ENCODE results near the gene IL1RAP.
"Not testable (repeated sequence)": the region's sequence is repeated elsewhere in the genome, so short reads cannot be mapped to it uniquely, and the experiment has no call there.

Gene IL1RAP

DNA sequence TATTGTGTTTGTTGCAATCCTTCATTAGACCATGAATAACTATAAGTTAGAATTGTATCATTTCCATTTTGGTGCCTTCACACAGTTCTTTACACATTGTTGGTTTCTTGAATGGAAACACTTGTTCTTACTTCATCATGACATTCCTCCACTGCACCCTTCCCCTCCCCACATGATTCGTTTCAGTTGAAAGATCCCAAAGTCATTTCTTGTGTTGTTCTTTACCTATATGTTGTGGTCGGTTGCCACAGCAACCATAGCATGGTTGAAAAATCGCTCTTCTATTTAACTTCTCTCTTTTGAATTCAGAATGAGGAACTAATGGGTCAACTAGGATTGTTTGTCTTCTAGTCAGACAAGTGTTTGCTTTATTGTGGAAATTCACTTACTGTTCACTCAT, 103.3 kb downstream of the IL1RAP start:
- no peak for DNase-seq

DNA sequence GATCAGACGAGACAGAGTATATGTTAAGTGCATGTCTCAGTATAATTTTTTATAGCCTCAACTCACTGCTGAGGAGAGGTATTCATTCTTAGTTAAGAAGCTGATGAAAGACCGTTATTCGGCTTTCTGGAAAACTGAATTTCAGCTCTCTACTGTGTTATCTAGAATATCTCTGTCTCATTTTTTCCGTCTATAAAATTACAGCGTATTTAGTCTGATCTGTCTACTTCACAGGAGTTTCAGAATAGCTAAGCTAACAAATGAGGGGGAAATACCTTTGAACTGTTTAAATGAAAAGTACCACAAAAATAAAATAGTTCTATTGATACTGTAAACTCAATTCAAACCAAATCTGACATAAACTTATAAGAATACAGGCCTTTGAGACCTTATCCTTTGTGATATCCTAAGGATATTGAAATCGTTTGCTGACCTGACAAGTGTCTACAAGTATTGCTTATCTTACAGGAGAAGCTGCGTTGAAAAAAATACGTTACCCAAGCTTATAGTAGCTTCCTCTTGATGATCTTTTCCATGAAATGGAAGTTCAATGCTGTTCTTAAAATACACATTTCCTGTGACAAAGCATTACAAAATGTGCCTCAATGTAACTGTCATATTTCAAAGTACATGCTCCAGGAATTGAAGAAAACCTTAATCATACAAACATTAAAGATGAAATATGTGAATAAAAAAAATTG, 104.6 kb downstream of the IL1RAP start:
- DNase-seq, result no peak

DNA sequence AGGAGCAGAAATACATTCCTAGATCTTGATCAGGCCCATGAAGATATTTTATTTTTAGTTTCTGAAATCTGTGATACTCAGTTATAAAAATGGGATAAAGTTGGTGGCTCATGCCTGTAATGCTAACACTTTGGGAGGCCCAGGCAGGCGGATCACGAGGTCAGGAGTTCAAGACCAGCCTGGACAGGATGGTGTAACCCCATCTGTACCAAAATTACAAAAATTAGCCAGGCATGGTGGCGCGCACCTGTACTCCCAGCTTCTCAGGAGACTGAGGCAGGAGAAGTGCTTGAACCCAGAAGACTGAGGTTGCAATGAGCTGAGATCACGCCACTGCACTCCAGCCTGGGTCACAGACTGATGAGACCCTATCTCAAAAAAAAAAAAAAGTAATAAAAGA, 105.5 kb downstream of the IL1RAP start:
- DNase-seq, result no peak

DNA sequence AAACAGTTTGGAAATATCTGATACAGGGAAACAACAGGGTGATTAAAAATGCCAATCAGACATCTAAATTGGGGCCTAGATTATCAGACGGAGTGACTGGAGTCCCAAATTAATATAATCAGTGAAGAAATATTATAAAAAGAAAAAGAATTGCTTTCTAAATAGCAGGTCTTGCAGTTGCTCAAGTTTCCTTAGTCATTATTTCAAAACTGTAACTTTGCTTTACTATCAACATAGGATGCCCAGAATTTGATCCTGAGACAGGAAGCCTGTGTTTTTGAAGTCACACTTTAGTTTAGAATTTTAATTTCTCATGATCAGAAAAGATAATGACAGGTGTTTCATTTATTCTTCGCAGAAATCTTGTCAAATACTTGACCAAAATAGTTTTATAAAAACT, 105.9 kb downstream of the IL1RAP start:
- DNase-seq, result no peak

DNA sequence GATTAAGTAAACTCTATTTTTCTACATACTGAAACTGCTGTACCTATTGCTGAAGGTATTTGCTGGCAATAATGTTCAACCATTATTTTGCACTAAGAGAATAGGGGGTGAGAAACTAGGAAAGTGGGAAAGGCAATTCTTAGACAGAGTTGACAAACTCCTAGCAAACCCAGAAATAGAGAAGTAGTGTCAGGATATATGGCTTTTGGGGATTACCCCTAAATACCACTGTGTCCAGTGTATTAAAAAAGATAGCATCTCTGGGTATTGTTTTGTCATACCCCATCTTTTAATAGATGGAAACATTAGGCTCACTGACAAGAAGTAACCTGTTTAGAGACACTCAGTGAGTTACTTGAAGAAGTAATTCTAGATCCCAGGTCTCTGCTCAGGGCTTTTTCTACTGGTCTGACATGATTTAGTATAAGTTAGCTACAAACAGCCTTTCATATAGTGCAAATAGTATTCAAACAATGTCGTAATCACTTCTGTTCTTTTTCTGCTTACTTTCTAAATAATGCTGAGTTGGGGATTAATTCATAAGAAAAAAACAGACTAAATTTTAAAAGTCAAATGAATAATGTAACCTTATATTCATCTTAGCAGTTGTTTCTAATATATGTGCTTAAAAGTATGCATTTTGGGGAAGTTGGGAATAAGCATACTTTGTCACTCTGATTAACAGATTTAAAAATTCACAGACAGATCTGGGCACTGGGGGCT, 107.2 kb downstream of the IL1RAP start:
- DNase-seq, result no peak

DNA sequence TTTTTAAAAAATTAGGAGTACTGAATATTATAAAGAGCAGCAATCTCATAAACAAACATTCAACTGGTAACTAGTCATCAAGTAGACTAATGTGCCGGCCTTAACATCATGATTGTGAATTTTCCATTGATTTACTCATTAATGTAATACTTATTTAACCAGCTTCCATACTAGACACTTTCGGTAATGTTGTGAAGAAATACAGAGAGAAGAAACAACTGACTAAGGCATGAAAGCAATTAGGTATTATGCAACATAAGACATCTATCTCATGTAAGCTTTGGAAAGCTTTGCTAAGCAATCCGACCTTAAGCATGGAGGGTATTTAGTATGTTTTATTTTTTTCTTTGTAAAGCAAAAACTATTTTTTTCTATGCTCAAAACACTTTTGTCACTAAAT, 108.0 kb downstream of the IL1RAP start:
- no peak for DNase-seq

DNA sequence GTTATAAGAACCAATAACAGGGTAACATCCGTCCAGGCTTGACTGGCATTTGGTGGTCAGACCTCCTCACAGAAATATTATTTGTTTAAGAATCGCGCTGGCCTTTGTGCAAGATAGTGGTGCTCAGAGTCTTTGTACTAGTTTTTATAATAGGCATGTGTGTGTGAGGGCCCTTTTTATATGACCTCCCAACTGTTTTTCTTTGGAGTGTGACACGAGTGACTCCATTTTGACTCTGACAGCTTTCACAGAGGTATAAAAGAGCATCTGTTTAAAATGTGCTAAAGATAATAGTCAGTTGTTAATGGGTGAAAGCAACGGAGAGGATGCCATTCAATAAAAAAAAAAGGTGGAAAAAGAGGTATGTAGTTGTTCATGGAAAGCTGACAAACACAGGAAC, 110.4 kb downstream of the IL1RAP start:
- DNase-seq, result no peak

DNA sequence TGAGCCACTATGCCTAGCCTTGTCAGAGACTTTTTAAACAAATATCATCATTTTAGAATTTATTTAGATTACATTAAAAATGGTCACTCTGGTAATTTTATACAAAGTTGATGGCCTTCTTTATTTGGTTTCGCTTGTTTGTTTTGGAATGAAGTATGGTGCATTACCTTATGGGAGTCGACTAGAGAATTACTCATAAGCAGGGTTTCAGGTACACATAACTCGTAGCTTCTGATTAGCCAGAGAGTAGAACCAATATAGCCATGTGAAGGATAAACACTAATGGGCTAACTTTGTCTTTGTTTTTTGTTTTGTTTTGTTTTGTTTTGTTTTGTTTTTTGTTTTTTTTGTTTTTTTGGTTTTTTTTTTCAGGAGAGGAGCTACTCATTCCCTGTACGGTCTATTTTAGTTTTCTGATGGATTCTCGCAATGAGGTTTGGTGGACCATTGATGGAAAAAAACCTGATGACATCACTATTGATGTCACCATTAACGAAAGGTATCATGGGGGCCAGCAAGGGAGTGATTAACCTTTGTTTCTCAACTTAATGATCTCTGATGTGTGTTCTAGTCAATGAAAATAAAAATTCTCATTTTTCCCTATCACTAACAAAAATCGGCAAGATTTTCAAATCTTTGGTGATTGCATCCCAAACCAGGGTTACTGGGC, 113.2 kb downstream of the IL1RAP start:
- no peak for DNase-seq

DNA sequence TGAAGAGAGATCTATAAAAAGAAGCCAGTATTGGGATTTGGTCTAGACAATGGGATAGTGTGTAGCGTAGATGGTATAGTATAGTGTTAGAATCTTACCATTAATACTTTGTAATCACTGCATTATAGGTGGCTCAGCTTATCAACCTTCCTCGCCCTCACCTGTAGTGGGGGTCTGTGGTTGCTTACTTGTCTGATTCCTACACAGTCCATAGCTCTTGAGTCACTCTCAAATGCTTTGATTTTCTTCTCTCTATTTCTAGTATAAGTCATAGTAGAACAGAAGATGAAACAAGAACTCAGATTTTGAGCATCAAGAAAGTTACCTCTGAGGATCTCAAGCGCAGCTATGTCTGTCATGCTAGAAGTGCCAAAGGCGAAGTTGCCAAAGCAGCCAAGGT, 115.2 kb downstream of the IL1RAP start:
- no peak for DNase-seq

DNA sequence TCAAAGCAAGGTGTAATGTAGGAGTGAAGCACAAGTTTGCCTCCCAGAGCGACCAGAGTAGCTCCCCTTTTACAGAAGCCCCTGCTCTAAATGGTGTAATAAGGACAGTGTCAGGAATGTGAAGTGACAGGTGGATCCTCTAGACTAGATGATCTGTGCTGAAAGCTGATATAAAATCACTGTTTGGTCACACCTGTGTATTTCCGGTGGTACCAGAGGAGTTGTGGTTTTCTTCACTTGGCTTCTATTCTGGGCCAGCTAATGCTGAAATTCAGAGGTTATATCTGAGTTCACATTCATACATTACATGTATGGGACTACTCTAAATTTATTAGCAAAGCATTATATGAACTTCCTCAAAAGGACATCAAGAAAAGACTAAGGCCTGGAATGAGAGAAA, 117.4 kb downstream of the IL1RAP start:
- DNase-seq, result no peak

DNA sequence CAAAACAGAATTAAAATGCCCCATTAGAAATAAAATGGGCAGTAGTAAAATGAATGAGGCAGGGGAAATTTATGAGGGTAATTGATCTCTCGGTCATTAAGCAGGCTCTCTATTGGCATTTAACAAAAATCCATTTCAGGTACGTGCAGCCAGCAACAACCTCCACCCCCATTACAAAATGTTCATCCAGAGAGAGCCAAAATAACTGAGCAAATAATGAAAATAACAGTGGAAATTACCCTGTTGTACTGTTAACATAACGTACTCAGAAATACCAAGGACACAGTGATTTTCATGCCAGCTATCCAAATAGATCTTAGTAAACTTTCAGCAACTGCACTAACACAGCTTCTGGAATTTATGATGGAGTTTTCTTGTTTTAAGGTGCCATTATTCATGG, 127.7 kb downstream of the IL1RAP start:
- no peak for DNase-seq

DNA sequence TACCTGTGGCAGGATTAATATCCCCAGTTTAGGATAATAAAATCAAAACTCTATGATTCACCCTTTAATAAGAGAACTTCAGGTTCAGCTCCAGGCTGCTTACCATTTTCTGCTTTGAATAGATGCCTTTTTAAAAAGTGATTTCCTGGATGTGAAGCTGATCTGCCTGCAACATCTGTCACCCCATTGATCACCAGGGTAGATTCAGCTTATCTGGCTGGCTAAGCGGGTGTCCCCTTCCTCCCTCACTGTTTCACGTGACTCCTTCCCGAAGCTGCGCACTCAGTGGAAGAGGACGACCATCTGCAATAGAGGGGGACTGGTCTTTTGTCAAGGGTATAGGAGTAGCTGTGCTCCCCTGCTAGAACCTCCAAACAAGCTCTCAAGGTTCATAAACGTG, 128.1 kb downstream of the IL1RAP start:
- DNase-seq, result no peak

DNA sequence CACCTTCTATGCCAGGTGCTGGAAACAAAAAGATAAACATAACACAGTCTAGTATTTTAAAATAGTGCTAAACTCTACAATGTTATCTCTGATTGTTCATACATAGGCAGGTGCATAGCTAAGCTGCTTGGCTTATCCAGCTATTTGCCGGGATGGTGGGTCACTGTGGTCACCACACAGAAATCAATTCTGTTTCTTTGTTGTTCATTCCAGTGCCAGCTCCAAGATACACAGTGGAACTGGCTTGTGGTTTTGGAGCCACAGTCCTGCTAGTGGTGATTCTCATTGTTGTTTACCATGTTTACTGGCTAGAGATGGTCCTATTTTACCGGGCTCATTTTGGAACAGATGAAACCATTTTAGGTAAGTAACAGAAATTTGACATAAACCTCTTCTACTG, 130.2 kb downstream of the IL1RAP start:
- DNase-seq, result no peak

DNA sequence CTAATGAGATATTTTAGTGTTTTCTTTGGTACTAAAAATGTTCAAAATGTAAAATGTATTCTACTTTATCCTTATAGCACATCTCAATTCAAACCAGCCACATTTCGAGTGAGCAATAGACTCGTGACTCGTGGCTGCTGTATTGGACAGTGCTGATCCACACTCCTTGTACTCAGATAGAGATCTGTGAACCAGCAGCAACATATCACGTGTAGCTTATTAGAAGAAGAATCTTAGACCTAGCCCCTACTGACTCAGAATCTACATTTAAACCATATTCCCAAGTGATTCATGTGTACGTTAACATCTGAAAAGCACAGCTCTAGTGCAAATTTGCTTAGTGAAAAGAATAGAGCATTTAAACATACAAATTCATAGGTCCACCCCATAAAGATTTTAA, 130.9 kb downstream of the IL1RAP start:
- no peak for DNase-seq

DNA sequence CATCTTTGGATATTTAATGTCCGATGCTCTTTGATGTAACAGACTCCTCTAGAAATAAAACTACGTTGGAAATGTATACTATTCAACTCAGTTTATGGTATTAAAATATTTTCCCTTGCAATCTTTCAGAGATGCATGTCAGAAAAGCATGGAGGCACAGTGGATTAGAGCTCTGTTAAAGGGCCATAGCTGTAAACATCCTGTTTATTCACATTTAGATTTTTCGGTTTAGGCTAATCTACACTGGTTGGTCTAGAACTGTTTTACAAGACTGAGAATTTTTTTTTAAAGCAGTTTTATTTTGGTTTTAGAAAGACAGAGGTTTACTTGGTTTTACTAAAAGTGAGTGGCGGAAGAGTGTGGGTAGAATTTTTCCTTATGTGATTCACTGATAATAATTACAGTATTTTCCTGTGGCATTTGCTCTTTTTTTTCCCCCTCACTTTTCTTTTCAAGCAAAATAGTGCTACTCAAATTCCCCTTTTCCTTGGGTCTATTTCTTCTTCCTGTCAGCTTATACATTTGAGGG, 132.1 kb downstream of the IL1RAP start:
- DNase-seq, result no peak

DNA sequence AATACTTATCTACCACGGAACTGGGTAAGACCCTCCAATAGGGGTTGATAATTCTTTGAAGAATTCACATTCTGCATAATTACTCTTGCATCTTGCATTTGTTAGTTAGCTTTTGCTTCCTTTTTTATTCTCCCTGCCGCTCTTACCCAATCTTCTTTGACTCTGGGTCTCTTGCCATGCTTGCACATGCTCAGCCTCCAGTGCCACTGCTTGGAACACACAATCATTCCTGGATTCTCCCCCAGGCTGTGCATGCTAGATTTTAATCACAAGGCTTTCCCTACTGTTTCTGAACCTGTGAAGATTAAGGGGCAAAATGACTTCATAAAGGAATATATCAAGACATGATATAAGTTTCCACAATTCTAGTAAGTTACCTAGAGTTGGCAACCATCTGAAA, 133.1 kb downstream of the IL1RAP start:
- DNase-seq, result no peak

DNA sequence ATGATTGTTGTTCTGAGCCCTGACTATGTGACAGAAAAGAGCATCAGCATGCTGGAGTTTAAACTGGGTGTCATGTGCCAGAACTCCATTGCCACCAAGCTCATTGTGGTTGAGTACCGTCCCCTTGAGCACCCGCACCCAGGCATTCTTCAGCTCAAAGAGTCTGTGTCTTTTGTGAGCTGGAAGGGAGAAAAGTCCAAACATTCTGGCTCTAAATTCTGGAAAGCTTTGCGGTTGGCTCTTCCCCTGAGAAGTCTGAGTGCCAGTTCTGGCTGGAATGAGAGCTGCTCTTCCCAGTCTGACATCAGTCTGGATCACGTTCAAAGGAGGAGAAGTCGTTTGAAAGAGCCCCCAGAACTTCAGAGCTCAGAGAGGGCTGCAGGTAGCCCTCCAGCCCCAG, 142.0 kb downstream of the IL1RAP start:
- DNase-seq, result no peak

DNA sequence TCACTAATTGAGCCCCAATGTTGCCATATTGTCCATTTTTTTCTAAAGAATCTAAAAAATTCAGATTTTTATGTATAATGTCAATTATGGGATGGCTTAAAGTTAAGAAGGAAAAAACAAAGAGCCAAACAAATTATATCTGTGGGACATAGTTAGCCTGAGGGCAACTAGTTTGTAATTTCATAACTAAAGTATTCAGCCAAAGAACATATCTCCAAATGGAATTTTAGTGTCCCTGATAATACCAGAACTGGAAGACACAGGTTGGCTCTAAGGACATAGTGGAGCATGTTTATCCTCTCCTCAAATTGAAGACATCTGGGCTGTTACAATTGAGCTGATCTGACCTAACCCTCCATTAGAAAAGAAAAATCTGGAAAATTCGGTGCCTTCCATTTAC, 144.2 kb downstream of the IL1RAP start:
- DNase-seq, result no peak

DNA sequence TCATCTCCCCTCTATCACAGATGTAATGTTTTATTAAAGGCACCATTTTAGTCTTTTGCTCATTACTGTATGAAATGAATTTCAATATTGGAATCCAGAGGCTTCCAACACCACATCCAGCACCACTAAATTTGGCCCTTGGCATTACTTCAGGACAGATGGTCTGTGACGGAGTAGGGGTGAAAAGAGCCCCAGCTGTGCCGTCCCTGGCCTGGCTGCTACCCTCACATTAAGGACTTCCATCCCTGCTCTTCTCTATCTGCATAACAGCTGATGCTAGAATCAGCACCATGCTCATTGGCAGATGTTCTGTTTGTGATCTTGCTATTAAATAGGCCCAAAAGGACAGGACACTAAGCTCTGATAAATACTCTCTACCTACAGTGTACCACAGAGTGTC, 152.9 kb downstream of the IL1RAP start:
- no peak for DNase-seq

DNA sequence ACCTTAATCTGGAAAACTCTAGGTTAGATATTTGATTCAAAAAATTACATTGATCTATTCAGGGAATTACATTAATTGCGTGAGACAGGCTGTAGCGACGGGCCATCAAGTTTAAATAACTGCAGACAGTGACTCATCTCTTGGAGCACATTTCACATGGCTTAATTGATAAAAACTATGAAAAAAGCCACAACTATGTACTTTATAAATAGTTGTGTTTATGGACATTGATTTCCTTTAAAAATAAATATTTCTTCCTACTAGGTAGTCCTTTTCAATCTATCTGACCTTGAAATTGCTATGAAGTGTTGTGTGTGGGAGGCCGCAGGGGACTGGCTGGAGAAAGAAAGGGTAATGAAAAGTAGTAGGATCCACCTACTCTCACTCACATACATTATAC, 157.8 kb downstream of the IL1RAP start:
- no peak for DNase-seq

DNA sequence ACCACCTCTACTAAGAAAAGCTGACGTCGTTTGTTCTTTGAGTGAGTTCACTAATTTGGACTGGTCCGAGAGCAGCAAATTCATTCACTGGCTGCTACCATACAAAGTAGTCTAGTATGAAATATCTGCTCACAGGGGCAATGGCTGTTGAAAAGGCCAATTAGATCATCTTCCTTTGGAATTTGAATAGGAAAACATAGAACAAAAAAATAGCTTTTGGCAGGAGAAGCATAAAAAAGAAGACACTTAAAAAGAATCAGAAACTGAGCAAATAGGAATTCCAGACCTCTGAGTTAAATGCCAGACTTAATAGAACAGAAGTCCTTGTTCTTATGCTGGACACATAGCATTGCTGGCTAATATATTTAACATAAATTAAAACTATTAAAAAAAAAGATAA, 159.3 kb downstream of the IL1RAP start:
- no peak for DNase-seq

DNA sequence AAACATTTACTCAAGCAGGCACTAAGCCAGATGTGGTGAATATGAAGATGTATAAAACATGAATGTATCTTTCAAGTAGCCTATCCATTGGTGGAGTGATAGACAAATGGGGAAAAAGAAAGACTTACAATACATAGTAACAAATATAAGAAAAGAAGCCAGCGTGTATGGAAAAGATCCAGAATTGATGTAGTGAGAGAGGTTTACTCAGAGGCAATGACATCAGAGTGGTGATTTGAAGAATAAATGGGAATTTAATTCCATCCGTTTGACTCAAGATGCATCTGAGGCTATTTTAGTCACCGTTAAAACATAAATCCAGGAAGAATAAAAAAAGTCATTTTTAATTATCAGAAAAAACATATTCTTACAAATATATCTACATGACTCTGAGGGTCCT, 162.6 kb downstream of the IL1RAP start:
- no peak for DNase-seq

DNA sequence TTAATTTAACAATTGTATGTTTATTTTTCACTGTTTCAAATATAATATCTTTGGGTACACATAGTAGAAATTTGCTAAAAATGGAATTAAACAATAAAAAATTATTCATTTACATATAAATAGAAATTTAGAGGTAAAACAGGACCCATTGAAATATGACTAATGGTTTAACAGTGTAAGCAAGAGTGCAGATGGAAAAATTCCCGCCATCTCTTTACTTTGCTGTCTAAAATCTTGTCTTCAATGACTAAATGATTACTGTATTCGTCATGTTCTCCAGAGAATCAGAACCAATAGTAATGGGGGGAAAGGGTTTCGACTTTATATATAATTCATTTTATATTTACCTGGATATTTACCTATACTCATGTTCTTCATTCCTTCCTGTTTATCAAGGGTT, 163.1 kb downstream of the IL1RAP start:
- no peak for DNase-seq

DNA sequence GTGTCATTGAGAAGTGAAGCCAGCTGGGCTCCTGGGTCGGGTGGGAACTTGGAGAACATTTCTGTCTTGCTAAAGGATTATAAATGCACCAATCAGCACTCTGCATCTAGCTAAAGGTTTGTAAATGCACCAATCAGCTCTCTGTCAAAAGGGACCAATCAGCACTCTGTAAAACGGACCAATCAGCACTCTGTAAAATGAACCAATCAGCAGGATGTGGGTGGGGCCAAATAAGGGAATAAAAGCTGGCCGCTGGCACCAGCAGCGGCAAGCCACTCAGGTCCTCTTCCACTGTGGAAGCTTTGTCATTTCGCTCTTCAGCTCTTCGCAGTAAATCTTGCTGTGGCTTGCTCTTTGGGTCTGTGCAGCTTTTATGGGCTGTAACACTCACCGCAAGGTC, 164.0 kb downstream of the IL1RAP start:
- not testable (repeated sequence) for DNase-seq
